IPS DF 19.7 (cell line): ENCODE data around the gene LMO7.
"Not testable (repeated sequence)": the region's sequence is repeated elsewhere in the genome, so short reads cannot be mapped to it uniquely, and the experiment has no call there.

Experiments
- DNase-seq: peaks from one replicate; pipeline ENCODE4 v3.0.0-alpha.2; 2013; ENCODE audit warnings: low read depth, low spot score

The LMO7 gene

GRCh38 chr13:75743072-75743471, 106.9 kb downstream of the LMO7 start:
- DNase-seq, result not testable (repeated sequence)

- DNase-seq, result no peak
Observed at GRCh38 chr13:75744127-75744526, 108.0 kb downstream of the LMO7 start.

- no peak for DNase-seq
Observed at GRCh38 chr13:75745387-75745786, 109.3 kb downstream of the LMO7 start.

DNA sequence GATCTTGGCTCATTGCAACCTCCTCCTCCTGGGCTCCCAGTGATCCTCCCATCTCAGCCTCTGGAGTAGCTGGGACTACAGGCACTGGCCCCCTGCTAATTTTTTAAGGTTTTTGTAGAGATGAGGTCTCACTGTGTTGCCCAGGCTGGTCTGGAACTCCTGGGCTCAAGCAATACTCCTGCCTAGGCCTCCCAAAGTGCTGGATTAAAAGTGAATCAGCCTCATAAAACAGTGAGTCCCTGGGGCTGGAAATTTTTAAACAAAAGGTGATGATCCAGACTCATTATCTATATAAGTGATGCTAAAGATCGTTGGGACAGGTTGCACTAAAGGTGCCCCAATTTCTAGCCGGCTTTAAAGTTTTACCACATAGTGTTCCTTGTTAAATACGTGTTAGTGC, 112.7 kb downstream of the LMO7 start:
- no peak for DNase-seq

DNA sequence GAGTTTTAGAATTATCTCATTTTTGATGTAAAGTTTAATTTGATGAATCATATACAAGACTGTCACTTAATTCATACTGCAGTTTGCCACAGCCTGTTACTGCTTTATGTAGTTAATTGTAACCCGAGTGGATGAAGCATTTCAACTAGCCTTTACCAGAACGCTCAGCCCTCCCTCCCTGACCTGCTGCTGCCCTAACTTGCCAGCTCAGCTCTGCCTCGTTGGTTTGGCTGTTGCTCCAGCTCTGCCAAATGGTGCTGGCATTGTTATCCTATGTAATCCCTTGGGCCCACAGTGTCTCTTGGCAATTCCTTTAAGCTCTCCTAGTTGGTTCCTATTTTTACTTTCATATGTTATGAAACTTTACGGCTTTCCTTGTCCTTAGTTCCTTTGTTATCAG, 113.3 kb downstream of the LMO7 start:
- DNase-seq, result no peak

DNA sequence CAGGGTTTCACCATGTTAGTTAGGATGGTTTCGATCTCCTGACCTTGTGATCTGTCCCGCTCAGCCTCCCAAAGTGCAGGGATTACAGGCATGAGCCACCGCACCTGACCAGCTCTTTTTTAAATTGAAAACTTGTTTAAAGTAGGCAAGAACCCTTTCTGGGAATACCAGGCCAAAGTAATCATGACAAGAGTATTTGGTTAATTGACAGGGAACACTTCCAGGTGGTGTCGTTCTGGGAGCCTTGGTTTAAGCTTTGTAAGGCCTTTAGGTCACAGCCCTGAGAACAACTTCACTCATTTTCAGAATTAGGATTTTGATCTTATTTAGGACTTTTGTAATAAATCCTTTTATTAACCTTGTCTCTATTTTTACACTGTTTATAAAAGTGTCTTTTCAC, 115.2 kb downstream of the LMO7 start:
- DNase-seq, result no peak

DNA sequence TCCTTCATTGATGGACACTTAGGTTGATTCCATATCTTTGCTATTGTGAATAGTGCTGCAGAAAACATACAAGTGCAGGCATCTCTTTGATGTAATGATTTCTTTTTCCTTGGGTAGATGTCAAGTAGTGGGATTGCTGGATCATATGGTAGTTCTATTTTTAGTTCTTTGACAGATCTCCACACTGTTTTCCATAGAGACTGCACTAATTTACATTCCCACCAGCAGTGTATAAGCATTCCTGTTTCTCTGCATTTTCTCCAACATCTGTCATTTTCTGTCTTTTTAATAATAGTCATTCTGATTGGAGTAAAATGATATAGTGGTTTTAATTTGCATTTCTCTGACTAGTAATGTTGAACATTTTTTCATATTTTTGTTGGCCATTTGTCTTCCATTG, 116.7 kb downstream of the LMO7 start:
- DNase-seq, result no peak

DNA sequence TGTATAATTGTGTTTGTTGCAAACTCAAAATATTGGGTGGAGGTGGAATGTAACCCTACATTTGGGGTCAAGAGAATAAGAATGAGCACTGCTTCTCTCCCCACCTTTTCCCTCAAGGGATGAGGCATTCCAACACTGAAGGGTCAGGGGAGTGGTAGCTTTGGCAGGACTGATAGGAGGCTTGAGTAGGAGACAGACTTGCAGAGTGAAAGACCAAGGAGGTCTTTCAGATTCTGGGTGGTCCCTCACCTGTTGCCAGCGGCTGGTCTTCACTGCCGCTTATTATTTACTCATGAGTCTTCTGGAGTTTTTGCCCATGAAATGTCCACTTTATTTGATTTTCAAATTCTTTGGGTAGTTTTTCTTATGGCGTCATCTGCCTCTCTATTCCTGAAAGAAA, 118.8 kb downstream of the LMO7 start:
- DNase-seq, result no peak

DNA sequence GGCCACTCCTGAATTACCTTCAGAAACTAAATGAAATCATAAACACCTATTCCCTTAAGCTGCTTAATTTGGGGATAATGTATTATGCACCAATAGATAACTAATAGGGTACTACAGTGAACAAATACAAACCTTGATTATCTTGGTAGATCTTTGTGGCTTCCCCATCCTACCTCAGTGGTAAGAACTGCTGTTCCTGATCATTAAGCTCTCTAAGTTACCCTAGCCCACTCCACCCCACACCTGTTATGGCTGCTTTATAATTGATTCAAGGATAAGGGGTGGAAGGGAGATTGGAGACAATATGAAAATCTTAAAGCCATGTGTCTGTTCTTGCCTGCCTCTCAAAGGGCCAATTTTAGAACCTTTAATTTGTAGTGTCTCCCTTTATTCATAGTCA, 121.2 kb downstream of the LMO7 start:
- DNase-seq, result no peak

GRCh38 chr13:75759531-75759930, 123.4 kb downstream of the LMO7 start:
- no peak for DNase-seq

GRCh38 chr13:75760131-75761021, 124.2 kb downstream of the LMO7 start:
- DNase-seq, result no peak

DNA sequence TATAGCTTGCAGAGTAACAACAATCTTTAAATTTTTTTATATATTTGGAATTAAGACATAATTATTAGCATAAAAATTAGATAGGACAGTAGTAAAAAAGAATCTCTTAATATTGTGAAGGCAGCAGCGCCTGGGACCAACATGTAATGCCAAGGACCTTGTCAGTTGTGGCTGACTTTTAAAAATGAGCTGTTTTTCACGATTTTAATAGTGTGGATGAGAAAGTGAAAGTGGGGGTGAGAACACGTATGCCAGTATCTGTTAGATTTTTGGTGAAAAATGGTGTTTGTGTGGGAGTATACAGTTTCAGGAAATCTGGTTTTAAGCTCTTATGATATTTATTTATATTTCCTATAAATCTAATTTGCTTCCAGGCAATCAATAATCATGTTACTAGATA, 125.2 kb downstream of the LMO7 start:
- DNase-seq, result no peak

DNA sequence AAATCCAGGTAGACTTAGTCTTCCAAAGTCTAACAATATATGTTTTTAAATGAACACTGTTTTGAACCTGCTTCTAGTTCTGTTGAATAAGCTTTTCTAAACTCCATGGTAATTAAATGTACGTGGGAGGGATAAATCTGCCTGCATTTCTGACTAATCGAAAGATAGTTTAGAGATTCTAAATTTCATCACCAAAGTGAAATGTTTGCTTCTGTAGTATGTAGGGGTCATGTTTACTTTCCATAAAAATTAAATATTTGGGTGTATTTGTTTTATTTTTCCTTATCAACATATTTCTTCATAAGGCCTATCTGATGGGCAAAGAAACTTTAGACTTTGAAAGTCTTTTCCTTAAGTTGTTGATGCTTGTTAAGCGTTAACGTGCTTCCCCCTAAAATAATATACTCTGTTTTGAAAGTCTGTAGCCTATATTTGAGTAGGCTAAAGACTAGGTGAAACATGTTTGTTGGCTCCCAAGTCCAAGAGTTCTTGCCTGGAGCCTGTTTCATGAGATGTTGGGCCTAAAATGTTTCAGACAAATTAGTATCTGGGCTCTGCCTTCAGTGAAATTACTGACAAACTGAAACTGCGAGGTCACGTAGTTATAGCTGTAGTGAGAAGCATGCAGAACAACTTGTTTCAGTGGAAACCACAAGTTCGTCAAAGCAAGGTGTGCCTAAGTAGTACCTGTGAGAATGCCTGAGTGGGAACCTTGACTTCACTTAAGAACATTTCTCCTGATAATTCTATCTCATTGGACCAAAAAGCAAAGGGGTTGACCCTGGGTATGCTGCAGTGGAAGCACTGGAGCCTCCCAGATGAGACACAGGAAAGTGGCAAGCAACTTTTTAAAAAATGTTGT, 126.2 kb downstream of the LMO7 start:
- no peak for DNase-seq

- DNase-seq, result no peak
Observed at GRCh38 chr13:75762955-75763354, 126.8 kb downstream of the LMO7 start.

GRCh38 chr13:75763512-75763911, 127.4 kb downstream of the LMO7 start:
- no peak for DNase-seq

- DNase-seq, result no peak
Observed at GRCh38 chr13:75764251-75764925, 128.3 kb downstream of the LMO7 start.

GRCh38 chr13:75764926-75765310, 128.8 kb downstream of the LMO7 start:
- no peak for DNase-seq

DNA sequence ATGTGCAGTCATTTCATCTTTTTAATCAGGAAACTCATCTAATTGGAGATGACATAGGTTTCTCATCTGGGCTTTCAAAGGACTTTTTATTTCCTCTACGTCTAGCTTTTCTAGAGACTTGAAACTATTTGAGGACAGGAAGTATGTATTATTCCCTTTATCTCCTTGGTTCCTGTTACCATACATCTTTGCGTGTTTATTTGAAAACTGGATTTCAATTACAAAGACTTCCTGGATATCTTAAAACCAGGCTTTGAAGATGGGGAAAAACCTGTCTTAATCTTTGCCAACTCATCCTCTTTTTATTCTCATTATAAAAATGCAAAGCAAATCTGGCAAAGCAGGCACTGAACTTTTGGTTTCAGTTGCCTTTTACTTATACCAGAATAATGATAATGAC, 130.5 kb downstream of the LMO7 start:
- DNase-seq, result no peak

GRCh38 chr13:75769141-75769905, 133.2 kb downstream of the LMO7 start:
- DNase-seq, result no peak

GRCh38 chr13:75770164-75770563, 134.0 kb downstream of the LMO7 start:
- DNase-seq, result no peak

DNA sequence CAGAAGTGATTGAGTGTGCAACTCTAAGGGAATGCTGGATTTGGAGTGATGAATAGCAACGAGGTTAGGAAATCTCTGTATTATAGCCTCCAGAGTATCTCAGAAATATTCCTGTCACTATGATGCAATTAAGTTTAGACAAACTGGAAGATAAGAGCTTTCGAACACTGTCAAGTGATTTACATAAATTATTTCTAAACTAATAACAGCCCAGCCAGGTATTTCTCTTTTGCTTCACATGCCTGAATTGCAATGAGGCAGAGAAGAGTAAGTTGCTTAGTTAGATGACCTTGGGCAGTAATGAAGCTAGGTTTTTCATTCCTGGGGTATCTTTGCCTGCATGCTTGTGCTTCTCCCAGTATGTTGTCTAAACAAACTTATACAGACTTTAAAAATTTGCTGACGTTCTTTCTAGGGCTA, 134.5 kb downstream of the LMO7 start:
- no peak for DNase-seq
